ENCODE measurements around the gene TAS2R39.

- TF ChIP-seq CTCF (IDR thresholded peaks at IDR 0.05), result no peak
- TF ChIP-seq EZH2 (IDR thresholded peaks at IDR 0.05), result no peak
Observed at GRCh38 chr7:143221286-143221685, 38.1 kb downstream of the TAS2R39 start.
